HG02852 (cell line): ENCODE measurements around the gene UCN2.

Experiments used
- ATAC-seq: cut with Tn5 transposase; IDR thresholded peaks from one replicate; pipeline ENCODE4 v1.9.1; 2021; ENCODE audit warnings: mild to moderate bottlenecking, moderate library complexity; ENCODE audit not compliant: unreplicated experiment

UCN2 gene, protein sequence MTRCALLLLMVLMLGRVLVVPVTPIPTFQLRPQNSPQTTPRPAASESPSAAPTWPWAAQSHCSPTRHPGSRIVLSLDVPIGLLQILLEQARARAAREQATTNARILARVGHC

DNA sequence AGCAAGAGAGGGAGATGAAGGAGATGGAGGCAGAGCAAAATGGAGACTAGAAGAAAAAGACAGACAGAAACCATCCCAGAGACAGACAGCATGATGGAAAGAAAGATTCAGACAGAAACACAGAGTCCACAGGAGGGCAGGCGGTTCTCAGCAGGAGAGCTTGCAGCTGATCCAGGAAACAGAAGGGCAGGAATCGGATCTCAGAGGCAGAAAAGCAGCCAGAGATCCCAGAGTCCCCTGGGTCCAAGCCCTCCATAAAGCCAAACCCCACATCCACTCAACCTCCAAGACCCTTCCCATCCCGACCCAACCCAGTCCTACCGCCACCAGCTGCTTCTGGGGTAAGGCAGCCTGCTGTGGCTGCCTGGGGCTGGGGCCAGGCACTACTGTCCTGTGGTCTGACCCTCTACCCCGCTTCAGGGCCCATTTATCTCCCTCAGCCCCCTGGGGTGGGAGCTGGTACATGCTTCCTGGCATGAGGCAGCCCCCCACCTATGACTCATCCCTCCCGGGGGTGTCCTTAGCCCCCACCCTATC lies at the start of gene UCN2:
UCN2 (minus strand) TSS at position 400 of the 537 bp plus-strand sequence. CDS start 657 bp downstream, outside the sequence.
- no peak for ATAC-seq

DNA sequence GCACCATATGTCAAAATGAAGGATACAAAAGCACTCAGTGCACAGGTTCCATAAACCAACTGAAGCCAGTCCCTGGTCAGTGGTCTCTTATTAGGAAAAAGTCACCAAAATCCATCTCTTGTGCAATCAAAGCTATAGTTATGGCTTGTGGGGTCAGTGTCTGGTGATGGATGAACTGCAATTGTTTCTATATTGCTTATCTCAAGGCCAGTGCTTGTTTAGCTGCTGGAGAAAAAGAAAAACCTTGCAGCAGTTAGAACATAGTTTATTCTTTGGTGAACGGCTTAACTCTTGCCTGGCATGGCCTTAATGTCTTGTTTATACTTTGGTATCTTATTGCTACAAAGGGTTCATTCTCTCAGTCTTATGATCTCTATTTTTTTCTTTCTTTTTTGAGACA lies 48.7 kb upstream of the UCN2 start:
- ATAC-seq, result no peak

DNA sequence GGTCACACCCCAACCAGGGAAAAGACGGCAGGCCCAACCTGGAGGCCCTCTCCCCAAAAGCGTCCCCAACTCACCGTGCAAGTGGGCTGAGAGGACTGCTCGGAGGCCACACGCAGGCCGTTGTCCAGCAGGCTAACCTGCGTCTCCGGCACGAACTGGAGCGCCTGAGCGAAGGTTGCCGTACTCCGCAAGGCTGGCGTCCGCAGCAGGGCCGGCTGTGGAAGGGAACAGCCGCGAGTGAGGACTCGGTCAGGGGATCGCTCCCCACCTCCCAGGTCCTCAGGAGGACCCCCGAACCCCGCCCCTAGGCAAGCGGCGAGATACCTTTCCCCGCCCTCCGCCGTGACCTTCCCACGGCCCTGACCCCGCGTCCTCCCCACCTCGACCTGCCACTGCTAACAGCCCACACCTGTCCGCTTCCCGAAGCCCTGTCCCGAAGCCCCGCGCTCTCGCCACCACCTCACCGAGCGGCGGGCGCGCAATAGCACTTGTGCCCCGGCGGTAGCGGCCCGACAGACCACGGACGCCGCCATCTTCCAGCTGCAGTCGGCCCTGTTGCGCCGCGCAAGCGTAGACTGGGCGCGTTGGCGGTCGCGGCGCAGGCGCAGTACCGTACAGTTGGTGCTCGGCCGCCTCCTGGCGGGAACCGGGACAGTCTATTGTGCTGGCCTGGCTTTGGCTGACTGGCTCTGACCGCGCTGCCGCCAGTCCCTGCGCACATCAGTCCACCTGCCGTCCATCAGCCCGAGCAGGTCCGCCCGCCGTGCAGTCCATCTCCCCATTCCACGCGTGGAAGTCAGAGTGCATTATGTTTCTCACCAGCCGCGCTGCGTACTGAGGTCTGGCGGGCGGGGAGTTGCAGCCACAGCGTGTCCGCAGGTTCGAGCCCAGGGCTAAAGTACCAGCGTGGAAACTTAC lies 45.8 kb upstream of the UCN2 start, which contains the start of gene UQCRC1:
UQCRC1 (minus strand) TSS at position 559 of the 918 bp plus-strand sequence; CDS start at position 533, 26 bp downstream.
- peak; percentile 96 for ATAC-seq

DNA sequence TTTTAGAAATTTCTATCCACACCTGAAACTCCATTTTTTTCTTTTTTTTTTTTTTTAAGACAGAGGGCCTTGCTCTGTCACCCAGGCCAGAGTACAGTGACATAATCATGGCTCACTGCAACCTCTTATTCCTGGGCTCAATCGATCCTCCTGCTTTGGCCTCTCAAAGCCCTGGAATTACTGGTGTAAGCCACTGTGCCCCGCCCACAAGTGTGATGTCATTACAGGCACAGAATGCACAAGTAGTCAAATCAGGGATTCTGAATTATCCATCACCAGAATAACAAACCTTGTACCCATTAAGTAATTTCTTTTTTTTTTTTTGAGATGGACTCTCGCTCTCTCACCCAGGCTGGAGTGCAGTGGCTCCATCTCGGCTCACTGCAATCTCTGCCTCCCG lies 43.9 kb upstream of the UCN2 start:
- no peak for ATAC-seq

DNA sequence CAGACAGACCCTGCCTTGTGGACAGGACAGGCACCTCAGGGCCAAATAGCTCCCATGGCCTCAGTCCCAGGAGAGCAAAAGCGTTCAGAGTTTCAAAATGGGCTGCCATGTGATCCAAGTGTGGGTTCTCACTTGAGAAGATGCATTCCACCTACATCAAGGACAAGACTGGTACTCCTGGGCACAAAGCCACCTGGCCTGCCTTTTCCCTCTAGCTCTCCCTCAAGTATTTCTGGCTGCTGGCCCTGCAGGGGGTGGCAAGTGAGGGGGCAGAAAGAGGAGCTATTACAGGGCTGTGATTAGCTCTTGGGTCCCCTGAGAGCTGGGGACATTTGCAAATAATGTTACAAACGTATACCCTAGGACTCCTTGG lies 38.0 kb upstream of the UCN2 start:
- ATAC-seq, result no peak

DNA sequence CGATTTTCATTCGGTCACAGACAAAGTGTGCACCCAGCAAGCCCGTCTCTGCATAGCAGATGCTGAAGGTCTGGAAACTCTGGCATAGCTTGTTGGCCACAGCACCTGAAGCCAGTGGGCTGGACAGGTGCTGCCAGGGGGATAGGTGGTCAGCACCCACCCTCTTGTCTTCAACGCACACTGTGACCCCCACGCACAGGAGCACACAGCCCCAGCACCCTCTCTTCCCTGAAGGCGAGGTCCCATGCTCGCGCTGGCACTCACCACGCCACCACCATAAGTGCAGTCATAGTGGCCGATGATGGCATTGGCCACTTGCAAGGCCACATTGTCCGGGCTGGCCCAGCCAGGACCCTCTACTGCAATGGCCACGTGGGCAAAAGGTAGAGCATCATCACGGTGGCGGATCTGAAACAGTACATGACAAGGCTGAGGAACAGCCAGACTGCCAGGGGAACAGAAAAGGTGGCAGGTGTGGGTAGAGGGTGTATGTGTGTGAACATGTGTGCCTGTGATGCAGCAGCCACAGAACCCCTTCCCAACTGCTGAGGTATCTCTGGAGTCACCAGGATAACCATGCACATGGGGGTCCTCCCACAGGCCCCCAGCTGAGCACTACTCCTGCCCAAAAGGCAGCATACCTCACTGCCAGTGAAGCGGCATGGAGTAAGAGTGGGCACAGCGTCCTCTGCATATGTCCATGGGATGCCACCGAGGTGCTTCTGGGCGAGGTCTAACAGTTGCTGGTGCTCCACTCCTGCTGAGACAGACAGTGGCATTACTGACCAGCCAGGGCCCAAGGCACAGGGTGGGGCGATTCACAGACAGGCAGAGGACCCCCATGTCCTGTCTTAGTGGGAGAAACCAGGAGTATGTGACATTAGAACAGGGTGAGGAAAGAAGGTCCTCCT lies 37.4 kb upstream of the UCN2 start:
- ATAC-seq, result no peak

DNA sequence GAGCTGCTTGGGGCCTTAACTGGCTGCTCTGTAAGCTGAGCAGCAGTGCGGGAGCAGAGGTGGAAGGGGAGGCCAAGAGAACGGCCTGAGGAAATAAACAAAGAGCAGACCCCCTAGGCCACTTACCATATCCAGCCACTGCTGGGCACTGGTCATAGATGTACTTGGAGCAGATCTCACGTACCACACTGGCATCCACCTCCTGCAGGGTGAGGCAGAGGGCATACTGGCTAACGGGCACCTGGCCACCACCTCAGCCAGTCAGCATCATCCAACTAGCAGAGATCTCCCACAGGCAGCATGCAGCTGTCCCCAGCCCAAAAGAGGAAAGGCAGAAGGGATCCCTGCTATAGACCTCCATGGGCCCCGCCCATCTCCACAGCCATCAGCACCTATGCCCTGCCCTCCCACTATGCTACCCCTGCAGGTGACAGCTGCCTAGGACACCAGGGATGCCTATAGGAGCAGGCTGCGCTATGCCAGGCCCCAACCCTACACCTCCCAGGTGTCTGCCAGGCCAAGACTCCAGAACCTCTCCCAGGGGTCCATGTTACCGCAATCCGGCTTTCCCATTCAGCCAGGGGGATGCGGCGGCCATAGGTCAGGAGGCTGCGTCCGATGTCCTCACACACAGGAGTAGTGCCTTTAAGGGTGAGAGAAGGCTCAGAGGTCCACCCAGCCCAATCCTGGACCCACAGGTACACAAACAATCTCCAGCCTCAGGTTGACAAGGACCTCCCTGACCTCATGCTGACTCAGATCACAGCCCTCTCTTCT lies 36.1 kb upstream of the UCN2 start:
- no peak for ATAC-seq

DNA sequence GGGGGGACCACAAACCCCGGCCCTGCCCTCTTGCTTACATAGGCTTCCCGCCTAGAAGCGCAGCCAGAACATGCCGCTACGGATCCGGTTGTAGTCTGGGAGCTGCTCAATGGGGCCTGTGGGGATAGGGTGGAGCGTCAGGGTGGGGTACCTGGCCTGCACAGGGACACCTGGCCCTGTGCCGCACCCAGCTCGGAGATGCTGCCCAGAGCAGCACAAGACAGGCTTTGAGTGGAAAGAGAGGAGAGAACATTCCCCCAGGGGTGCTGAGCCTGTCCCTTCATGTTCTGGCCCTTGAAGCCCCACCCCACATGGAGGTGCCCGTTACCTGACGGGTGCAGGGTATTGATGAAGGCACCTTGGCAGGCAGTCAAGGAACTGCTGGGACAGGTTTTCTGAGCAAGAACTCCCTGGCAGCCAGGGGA lies 35.5 kb upstream of the UCN2 start:
- no peak for ATAC-seq

DNA sequence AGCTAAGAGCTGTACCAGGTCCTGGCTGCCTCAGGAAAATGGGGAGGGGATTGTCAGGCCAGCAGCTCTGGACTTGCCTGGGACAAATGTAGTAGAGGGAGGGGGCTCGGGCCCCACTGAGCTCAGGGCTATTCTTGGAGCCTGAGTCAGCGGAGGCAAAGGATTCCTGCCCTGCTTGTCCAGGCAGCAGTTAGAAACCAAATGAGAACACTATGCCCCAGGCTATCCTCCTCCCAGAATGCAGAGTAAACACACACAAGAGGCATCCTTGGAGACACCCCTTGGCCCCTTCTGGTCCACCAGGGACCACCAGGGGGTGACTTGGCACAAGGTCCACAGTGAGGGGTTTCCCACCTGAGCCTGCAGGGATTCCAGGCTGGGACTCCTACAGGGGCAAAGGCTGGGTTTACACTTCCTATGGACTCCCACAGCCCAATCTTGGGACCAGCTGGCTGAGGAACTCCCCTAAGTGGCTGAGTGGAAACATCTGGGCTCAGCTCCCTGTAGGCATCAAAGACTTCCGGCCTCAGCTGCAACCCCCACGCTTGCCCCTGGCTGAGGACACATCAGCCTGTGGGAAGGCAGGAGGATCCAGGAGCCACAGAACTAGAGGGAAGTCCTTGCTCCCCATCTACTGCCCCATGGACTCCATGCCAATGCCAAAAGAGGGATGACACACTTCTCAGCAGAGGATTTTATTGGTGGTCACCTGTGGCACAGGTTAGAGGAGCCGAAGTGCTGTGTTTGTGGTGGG lies 34.9 kb upstream of the UCN2 start:
- ATAC-seq, result no peak

DNA sequence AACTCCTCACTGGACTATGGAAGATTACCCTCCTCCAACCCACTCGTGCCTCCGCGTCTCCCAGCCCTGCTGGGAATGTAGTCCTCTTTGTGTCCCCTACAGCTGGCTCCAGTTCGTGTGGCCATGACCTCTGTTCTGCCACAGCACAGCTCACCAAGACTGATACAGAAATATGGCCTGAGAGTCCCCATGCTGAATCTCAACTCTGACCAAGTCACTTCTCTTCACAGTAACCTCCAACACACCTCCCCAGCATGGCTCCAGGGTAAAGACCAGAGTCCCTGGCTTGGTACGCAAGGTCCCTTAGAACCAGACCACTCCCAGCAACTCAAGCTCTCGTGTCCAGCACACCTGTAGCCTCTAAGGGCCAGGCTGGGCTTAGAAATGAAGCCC lies 33.8 kb upstream of the UCN2 start:
- no peak for ATAC-seq

DNA sequence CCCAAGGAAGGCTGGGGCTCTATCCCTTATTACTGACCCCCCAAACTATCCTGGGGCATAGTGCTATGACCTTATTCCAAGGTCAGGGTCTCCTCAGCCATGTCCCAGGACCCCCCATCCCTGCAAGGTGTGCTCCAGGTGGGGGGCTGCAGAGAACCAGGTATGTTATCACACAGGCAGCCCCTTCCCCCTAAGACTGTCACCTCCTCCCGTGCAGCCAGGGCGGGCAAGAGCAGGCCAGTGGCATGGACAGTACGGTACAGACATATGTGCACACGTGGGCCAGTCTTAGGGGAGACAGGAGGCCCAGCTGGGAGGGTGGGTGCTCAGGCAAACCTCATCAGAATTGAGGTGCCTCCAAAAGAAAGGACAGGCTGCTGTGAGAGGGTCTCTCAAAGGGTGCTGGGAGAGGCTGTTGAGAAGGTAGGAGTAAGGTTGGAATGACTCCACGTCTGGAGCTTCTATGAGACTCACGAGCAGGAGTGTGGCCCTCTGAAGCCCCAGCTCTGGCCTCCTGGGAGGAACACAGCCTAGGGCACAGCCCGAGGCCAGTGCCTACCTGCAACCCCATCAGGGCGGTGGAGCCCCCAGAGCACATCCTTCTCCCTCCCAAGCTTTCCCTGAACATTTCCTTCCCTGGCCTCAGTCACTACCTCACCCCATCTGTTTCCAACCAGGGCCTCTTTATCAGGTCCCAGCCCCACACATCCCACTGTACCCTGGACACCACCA lies 33.3 kb upstream of the UCN2 start:
- no peak for ATAC-seq

DNA sequence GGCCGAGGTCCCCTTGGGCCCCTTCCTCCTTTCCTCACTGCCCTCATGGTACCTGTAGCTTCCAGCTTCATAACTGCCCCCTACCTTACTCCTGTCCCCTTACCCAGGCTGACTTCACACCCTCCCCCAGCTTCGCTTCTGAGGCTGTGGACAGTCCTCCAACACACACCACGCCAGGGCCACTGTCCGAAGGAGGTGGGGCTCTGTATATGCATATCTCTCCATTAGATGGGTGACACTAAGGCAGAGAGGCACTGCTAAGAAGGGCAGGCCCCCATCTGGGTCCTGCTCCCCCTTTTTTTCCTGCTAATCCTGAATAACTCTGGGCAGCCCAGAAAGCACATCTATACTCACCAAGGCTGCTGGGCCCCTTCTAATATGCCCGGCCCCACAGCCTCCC lies 32.6 kb upstream of the UCN2 start:
- no peak for ATAC-seq

DNA sequence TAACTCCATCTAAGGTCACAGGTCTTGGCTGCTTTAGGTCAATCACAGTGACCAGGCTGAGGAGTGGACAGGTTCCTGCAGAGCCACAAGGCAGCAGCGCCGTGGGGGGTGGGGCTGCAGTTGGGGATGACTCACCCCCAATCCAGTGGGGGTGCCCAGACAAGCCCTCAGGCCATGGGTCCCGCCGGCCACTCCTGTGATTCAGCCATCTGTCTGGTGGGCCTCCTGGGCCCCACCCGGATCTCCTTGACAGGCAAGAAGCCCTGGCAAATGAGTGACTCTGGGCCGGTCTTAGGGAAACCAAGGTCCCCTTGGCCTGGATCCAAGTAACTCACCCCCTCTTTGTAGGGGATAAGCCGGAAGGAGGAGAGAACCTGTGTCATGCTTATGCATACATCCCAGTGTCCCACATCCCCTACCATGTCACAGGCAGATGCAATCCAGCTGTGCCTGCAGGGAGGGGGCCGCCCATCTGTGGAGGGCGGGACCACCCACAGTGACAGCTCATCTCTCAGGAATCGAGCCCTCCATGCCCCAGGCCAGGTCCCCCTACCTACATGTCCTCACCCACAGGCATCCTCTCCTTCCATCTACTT lies 32.0 kb upstream of the UCN2 start:
- no peak for ATAC-seq

DNA sequence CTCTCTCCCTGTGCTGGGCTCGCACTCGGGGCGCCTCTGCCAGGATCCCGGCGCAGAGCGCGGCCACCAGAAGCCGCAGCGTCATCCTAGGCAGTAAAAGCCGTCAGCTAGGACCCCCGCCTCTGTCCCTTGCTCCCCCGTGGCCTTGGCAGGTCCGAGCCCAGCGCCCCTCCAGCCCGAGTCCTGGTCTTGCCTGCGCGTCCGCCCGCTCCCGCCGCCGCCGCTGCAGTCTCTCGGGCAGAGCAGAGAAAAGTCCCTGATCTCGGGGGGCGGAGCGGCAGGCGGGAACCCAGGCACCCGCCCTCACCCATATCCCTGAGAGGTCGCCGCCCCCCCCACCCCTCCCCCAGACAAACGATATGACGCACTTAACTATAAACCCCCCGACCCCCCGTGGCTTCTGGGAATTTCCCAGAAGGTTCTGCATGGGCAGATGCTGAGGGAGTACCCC lies 31.5 kb upstream of the UCN2 start, which contains the start of gene COL7A1:
COL7A1 (minus strand) TSS at position 255 of the 451 bp plus-strand sequence; CDS start at position 85, 170 bp downstream.
- no peak for ATAC-seq

DNA sequence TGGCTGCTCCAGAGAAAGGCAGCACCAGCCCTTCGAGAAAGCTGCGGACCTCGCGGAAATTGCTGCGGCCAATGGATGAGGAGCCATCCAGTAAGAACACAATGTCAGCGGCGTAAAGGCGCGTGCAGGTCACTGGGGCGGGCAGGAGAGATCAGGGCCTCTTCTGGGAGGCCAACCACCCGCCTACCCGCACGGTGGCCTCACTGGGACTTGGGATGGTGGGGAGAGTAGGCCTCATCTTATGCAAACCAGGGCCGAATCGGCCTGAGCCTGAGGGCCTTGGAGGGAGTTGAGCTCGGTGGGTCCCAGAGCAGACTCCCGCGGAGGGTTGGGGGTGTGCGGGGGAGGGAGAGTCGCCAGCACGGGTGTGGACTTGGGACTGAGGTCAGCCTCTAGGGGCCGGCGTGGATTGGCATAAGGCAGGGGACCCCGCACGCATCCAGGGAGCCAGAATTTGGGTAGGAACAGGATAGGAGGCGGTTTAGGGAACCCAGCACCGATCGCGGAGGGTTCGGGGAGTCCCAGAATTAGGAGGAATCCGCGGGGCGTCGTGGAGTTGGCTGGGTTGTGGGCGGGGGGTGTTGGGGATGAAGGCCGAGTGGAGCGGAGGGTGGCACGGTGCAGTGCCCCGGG lies 31.0 kb upstream of the UCN2 start:
- no peak for ATAC-seq

DNA sequence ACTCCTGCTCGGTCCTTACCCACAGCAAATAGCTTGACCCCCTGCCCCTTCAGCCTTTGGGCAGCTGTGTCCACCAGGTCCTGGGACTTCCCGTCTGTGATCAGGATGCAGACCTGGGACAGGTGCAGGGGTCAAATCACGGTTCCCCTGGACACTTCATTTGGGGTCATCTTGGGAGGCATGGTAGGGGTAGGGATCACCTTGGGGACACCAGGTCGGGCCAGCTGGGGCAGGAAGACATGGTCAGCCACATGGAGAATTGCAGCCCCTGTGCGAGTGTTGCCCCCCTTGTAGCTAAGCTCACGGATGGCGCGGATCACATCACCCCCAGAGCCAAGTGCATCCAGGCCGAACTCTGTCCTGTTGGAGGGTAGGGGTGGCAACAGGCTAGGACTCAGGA lies 29.8 kb upstream of the UCN2 start:
- ATAC-seq, result no peak

DNA sequence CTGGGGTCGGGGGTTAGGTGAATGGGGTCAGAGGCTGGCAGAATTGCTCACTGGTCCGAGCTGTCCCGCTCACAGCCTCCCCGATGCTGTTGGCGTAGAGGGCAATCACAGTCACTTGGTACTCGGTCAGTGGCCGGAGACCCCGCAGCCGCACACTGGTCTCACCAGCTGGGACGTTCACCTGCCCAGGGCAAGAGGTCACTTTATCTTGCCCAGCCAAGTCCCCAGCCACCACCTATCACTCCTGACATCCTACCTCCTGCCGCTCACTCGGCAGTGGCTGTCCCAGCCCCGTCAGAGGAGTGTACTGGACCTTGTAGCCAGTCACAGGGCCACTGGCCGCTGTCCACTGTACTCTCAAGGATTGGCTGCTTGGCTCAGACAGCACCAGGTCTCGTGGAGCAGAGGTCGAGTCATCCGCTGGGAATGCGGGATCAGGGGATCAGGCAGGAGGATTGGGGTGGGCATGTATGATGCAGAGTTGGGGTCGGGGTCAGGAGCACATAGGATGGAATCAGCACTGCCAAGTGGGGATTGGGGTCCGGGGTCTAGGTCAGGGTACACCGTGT lies 29.0 kb upstream of the UCN2 start:
- ATAC-seq, result no peak
